COLO829 (cell line): ENCODE results near the gene DOCK9.
A peak's percentile ranks its signal among the peaks of the same experiment; 100 is the strongest.
"Not testable (repeated sequence)": the region's sequence is repeated elsewhere in the genome, so short reads cannot be mapped to it uniquely, and the experiment has no call there.

Experiments
- DNase-seq: peaks from one replicate; pipeline ENCODE4 v3.0.0; 2012; ENCODE audit warnings: low spot score

Gene DOCK9

DNA sequence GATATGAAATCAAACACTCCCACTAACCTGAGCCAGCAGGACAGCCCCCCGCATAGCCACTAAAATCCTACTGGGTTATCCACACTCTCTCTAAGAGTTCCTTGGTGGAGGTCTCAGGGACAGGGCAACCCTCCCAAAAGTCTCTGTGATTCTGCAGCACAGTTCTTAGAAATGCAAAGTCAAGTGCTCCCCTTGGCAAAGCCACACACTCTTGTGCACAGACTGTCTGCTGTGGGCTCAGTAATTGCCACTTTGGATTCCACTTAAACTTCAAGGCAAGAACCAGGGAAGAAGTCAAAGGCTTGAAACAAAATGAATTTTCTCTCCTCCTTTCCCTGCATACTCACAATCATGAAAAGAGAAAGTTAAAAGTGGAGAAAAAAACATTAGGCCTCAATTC lies 61.5 kb downstream of the DOCK9 start:
- DNase-seq = no peak

DNA sequence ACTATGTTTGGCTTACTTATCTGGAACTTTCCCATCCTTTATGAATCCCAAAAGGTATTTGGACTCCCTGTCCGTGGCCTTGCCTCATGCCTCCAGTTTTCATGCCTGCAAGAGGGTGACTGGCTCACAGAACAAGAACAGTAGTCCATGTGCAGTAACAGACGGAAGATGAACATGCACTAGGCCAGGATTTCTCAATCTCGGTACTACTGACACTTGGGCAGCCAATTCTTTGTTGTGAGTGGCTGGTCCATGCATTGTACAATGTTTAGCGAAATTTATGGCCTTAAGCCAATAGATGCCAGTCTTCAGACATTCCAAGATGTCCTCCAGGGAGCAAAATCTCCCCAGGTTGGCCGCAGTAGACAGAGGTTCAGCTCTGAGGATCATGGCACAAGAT lies 61.9 kb downstream of the DOCK9 start:
- no peak for DNase-seq

DNA sequence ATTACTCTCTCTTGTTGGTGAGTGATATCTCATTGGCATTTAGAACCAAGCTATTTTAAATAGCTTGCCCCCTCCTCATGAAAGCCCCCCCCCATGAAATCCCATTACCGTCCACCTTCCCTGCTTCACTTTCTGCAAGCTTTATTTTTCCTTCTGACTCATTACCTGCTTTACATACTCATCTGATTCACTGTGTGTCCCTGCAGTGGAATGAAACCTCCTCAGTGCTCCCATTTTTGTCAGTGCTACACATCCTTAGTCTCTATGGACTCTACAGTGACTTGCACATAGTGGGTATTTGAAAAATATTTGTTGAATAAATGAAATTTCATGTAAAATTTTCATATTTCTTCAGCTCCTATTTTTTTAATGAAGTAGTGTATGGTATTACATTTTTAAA lies 62.3 kb downstream of the DOCK9 start:
- no peak for DNase-seq

DNA sequence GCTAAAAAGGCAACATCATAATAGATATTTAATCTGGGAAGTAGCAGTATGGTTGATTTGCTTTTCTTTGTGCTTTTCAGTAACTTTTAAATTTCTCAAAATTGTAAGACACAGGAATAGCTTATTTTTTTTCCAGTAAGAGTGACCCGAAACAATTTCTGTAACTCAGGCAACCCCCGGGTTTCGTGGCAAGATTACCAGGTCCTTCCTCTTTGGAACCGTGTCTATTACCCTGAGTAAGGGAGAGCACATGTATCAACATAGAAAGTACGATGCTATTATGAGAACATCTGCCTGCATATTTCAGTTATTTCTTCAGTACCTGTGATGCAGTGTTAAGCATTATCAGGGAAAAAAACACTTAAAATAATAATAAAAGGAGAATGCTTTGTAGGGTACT lies 64.1 kb downstream of the DOCK9 start:
- no peak for DNase-seq

DNA sequence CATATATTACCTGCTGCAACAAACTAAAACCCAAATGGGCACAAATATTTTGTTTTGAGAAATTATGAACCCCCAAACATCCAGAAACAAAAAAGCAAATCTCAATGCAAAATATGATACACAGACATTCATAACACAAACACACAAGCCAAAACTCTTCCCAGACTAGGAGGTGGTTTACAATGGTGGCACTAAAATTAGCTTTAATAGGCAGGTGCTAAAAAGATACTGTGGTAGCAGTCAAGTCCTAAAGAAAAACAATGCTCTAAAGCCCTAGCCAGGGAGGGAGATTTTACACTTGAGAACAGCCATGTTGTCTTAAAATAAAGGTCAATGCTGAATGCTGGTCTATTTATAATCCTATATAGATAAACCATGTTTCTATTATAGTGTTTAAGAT lies 65.0 kb downstream of the DOCK9 start:
- no peak for DNase-seq

DNA sequence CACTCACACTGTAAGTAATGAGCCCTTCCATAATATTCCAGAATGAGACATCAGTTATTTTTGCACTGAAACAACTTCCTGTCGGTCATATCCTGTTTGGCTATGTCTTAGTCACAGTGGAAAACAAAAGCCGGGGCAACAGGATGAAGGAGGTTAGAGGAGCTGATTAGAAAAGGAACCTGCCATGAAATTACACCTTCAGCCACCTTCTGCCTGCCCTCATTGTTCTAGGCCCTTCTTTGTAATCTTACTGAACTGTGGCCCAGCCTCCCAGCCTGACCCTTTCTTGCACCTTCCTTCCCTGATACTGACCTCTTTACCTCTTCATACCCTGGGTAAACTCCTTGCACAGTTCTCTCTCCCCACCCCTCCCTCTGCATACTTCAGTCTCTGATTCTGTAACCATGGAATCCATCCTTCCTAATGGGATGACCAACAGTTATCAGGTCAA lies 67.3 kb downstream of the DOCK9 start:
- DNase-seq = peak; percentile 68

DNA sequence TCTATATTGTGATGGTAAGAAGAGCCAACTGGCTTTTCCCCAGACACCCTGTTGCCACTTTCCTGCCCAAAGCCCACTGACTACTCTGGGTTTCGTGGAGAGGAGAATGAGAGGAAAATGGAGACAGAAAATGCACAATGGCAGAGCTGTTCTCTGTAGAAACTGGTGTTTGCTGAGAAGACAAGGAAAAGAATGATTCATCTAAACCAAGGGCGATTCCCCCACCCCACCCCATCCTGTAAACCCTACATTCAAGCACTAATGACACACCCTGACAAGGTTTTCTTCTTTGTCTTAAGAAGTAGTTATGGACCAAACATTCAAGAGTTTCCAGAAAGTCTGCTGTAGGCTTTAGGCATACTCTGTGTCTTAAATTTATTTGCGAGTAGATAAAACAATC lies 68.8 kb downstream of the DOCK9 start:
- peak; percentile 46 for DNase-seq

DNA sequence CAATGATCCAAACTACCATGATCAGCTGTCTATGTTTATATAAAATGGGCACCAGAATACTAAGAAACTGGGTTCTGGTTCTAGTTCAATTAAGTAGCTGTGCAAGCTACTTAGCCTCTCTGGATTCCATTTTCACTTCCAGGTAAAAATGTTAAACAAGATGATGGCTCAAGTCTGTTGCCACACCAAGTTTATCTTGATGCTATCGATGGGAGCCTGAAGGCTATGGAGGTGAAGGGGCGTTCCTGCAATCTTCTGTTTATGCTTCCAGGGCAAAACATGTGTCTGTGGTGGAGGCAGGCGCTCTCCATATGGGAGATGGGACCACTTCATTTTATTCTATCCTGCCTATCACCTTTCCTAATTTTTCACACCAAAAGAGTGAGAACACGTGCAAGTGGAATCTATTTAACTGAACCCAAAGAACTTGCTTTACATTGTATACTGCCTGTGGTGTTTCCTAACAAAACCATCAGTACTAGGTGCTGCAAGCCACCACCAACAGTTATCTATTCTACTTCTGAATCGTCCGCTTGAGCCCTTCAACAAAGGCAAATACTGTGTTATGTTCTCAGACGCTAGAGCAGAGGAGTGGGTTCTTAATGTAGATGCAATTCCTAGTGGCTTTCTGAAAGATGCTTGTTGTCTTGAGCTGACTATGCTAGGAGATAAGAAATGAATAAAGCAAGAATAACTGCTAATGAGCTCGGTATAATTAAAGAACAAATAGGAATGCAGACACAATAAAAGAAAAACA lies 70.9 kb downstream of the DOCK9 start:
- DNase-seq = no peak

DNA sequence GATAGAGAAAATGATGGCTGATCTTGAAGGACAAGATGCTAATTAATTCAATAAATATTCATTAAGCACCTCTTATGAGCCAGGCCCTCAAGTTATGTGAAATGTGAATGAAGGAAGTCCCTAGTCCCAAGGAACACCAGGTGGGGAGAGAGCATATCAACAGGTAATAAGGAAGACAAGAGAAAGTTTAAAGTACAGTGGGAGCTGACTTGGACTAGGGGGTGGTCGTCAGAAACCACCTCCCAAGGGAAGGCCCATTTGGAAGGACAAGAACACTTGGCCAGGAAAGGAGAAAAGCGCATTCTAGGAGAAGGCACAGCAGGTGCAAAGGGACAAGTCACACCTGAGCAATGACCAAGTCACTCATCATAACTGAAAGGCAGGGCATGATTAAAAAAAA lies 72.7 kb downstream of the DOCK9 start:
- DNase-seq = no peak

DNA sequence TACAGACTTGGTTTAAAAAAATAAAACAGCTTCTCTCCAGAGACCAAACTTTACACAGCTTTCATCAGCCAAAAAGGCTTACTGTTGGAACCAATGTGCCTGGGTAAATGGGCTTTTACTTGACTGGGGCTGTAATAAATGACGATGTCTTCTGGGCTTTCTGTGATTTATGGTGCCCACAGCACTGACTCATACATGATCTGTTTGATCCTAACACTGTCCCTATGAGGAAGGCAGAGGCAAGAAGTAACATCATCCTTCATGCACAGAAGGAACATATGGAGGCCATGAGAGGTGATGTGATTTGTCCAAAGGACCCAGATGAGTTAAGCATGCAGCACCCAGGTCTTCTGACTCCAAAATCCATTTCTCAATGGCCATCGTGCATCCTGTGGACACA lies 77.4 kb downstream of the DOCK9 start:
- DNase-seq = no peak

DNA sequence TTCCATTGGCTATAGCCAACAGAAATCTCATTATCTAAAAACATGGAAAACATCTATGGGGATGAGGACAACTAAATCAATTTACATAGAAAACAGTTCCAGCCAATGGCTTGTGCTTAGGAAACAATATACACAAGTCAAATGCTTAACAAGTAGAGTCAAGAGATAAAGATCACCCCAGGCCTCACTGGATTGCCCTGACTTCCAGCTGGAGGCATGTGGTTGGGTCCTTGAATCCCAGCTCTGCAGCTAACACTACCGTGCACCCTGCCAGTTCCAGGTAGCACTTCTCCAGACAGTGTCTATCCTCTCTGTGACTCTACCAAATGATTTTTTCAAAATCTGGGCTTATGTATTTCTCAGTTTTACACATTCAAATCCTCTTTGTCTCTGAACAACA lies 80.2 kb downstream of the DOCK9 start:
- no peak for DNase-seq

DNA sequence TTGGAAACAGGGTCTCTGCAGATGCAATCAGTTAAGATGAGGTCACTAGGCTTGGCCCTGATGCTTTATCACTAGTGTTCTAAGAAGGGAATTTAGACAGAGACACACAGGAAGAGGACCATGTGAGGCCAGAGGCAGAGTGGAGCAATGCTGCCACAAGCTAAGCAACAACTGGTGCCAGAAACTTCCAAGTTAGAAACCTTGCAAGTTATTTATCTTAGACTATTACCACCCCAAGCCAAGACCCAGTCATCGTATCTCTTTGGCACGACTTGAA lies 81.1 kb downstream of the DOCK9 start:
- DNase-seq = no peak

DNA sequence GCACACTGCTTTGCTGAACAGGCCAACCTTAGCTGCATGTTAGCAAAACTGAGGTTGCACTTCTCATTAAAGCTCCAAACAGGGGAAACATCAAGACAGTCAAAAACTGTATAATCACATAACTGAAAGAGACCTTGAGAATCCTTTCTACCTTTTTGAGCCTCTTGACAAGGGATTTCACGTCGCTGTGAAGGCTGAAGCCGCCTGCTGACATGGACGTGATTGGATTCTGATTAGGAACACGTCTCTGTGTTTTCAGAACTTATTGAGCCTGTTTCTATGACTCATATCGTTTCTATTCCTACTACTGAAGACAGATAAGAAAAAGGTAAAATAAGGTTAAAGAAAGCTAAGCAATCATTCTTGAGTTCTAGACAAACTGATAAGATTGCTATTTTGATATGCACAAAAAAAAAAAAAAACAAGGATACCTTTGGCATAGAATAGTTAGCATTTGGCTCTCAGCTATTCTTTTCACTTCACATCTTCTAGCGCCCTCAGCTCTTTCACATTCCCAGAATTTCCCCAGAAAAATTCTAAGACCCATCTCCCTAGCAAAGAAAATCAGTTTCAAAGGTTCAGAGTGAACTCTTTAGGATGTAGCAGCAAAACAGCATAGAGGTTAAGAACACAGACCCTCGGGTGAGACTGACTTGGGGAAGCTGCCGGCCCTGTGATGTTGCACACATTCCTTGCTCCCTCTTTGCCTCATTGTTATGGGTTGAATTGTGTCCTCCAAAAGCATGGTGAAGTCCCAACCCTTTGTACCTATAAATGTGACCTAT lies 81.6 kb downstream of the DOCK9 start:
- no peak for DNase-seq

DNA sequence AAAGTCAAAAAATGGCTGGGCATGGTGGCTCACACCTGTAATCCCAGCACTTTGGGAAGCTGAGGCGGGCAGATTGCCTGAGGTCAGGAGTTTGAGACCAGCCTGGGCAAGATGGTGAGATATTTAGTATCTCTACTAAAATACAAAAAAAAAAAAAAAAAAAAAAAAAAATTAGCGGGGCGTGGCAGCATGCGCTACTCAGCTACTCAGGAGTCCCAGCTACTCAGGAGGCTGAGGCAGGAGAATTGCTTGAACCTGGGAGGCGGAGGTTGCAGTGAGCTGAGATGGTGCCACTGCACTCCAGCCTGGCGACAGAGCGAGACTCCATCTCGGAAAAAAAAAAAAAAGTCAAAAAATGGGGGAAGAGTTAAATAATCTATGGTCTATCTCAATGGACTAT lies 83.0 kb downstream of the DOCK9 start:
- not testable (repeated sequence) for DNase-seq

DNA sequence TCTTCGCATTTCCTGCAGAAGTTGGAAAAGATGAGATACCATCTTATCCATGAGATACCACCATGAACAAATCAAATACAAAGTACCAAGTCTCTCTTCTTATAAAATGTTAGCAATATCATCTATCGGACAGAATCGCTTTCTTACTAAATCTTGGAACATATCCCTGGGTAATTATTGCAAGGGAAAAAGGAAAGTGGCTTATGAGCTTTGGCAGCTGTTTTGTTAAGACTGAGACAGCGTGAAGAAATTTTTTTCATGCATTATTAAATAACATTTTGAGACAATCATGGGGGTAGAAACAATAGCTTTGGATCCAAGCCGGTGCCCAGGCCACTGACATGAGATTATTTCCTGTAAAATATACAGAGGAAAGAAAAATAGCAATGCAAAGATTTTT lies 84.5 kb downstream of the DOCK9 start:
- DNase-seq = no peak

DNA sequence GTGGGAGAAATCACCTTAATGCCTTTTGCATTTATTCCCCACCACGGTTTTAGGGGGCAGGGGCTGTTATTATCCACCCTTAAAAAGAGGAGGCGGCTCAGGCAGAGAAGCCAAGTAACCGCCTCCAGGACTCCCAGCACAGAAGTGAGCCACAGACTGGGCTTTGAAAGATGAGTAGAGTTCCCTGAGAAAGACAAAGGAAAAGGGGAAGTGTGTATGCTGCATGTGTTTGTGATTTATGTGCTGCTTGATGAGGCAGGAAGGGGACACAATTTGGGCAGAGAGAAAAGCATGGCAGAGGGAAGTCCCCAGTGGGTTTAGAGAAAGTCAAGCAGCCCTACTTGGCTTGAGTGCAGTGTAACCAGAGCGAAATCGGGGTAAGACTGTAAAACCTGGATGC lies 85.0 kb downstream of the DOCK9 start:
- DNase-seq = no peak

DNA sequence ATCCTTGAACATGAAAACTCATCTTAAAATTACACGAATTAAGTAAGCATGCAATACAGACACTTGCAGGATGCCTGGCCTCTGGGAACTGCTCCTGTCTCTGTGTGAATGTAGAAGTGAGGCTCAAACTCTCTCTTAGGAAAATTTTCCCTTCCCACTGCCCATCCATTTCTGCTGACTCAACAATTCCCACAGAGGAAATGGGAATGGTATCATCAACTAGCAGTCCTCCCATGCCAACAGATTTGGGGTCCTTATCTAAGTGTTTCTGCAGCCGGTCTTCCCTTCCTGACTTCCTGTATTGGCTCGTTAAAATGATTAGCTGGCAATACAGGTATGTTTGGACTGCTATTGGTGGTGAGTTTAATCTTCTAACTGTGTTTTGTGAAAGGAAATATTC lies 85.8 kb downstream of the DOCK9 start:
- DNase-seq = no peak

DNA sequence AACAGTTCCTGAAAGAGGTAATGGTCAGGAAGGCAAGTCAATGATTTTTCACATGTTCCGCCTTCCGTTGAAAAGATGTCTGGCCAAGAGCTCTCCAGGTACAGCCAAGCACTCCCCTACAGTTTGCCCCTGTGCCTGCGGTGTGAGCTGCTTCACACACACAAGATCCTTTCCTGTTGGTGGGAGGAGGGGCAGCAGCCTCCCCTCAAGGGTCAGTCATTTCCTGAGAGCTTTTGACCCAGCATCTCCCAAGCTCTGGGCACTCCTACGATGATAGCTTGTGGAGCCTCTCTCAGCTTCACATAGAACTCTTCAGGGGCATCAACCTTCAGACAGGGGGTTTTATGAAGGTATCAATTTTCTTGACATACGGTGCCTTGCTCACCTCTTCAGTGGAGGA lies 86.9 kb downstream of the DOCK9 start:
- DNase-seq = no peak

DNA sequence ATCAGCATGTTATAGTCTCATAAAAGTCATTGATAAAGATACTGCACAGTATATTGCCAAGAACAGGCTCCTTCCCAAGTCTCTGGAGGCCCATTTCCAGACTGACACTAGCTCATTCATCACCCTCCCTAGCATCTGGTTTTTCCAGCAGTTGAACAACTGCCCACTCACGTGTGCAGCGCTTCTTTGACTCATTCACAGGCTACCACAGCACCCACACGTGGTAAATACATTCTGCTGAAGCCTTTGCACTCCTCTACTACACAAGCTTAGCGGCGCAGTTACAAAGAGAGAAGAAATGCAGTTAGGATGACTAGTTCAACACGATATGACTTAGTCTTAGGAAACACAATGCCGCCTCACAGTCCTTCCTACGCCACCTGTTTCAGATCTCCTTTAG lies 87.7 kb downstream of the DOCK9 start:
- DNase-seq = peak; percentile 61

DNA sequence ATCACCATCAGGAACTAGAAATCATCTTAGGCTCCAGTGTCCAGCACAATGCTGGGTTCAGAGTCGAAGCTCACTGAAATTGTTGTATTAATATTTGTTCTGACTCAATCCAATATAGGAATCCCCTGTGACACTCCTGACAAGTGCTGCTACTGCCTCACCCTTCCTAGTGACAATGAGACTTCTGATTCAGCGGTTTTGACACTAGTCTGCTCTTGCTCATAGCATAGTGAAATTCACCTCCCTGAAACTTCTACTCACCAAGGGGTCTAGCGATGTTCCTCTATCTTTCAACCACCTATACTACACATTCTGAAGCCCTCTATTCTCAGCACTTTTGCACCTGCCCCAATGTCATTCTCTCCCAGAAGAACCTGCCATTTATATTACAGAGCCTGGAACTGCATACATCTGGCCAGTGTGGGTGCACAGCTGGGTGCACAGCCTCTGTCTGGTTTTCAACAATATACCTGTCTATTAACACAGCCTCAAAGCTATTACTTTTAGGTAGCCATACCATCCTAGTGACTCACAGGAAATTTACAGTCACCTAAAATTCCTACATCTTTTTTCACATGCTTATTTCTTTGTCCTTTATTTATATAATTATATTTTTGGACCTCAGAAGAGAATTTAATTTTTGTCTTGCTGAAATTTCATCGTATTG lies 88.3 kb downstream of the DOCK9 start:
- no peak for DNase-seq

DNA sequence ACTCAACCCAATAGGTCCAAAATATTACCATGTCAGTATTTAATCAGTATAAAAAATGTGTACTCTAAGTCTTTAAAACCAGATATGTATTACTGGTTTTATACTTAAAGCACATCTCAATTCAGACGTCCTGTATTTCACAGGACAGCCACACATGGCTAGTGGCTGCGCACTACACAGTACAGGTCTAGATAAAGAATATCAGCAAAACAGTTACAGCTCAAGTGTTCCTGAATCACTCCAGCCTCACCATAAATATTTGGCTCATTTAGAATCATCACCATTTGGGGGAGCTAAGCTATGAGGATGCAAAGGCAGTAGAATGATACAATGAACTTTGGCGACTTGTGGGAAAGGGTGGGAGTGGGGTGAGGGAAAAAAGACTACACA lies 89.0 kb downstream of the DOCK9 start:
- DNase-seq = no peak

DNA sequence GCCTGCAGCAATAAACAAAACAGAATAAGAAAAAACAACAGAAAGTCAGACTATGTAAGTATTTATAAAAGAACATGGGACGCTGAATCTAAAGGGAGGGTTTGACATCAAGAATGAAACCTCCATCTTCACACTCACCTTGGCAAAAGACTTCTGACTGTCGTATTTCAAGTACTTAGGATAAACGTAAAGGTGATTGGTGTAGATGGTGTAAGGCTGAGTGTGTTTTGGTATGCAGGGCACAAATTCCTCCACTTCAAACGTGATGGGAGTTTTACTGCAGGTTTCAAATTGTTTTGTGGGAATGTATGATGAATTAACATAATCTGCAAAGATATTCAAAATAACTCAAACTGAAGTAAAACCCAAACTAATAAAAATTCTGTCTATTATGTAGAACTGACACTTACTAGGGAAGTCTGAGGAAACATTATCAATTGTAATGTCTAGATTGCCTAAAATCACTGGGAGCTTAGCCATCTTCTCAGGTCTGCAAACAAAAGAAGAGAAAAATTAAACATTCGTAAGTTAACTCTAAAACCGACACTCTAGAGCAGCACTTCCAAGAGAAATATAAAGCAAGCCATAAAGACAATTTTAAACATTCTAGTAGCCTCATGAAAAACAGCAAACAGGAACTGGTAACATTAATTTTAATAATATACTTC lies 89.5 kb downstream of the DOCK9 start:
- DNase-seq = no peak
